ENCODE data around the gene MARCKSL1. TPM values are rescaled to one million over a fixed set of nuclear protein-coding genes. Genes with fewer than 3 reads are reported as not detected.

Gene MARCKSL1
- total RNA-seq, 1 donor from 2014 or later: 465 TPM

DNA sequence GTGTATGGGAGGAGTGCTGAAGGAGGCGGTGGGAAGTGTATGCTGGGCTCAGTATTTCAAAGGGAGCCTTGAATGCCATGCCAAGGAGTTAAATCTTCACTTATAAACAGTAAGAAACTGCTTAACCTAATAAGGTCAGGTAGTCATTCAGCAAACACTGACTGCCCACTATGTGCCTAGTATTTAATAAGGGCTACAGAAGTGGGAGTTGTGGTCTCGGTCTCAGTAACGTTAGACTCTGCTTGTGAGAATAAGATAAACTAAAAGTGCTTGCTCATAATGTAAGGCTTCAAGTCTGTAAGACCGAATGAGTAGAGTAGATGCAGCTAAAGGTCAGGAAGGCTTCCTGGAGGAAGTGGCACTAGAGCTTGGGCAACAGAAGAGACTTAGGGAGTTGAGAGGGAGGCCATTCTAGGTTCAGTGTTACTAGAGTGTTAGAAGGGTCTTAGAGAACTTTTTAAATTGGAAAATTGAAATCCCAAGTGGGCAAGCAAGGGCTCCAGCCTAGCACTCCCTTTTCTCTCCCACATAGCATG lies 6.0 kb downstream of the MARCKSL1 start:
- H3K9me3 Mint-ChIP-seq: no peaks in the 10 kb centered on the region
- no peaks in the 10 kb centered on the region for H3K27me3 Mint-ChIP-seq
- H3K36me3 Mint-ChIP-seq: peaks cover 58% of the 10 kb centered on the region
- TF ChIP-seq, protein P1, sequence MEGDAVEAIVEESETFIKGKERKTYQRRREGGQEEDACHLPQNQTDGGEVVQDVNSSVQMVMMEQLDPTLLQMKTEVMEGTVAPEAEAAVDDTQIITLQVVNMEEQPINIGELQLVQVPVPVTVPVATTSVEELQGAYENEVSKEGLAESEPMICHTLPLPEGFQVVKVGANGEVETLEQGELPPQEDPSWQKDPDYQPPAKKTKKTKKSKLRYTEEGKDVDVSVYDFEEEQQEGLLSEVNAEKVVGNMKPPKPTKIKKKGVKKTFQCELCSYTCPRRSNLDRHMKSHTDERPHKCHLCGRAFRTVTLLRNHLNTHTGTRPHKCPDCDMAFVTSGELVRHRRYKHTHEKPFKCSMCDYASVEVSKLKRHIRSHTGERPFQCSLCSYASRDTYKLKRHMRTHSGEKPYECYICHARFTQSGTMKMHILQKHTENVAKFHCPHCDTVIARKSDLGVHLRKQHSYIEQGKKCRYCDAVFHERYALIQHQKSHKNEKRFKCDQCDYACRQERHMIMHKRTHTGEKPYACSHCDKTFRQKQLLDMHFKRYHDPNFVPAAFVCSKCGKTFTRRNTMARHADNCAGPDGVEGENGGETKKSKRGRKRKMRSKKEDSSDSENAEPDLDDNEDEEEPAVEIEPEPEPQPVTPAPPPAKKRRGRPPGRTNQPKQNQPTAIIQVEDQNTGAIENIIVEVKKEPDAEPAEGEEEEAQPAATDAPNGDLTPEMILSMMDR (conservative IDR thresholded peaks at IDR 0.05): no peak
- no peak overlapping the region for H3K27ac Mint-ChIP-seq
- no peak for DNase-seq (ENCODE audit: extremely low spot score, unreplicated experiment)
- no peak overlapping the region for H3K4me3 Mint-ChIP-seq
- peaks cover 31% of the 10 kb centered on the region for H3K4me1 Mint-ChIP-seq (ENCODE audit: unreplicated experiment)

DNA sequence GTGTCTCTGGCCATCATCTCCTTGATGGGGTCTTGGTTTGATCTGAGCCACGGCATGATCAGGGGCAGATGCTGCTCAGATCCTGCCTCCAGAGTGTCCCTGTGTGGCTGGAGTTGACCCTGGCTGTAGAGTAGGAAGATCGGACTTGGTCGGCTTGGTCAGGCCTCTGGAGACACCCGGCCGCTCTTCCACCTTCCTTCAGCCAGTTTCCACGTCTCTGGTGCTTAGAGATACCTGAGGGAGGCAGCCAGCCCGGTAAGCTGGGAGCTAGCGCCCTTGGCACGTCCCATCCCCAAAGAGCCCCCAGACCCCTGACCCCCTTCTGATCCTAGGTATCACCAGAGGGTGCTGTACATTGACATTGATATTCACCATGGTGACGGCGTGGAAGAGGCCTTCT lies 8.8 kb downstream of the MARCKSL1 start:
- no peak overlapping the region for H3K27ac Mint-ChIP-seq
- H3K4me1 Mint-ChIP-seq (ENCODE audit: unreplicated experiment): peaks cover 12% of the 10 kb centered on the region
- H3K27me3 Mint-ChIP-seq: no peaks in the 10 kb centered on the region
- no peaks in the 10 kb centered on the region for H3K9me3 Mint-ChIP-seq
- H3K36me3 Mint-ChIP-seq: peaks cover 45% of the 10 kb centered on the region
- no peak for DNase-seq (ENCODE audit: extremely low spot score, unreplicated experiment)
- TF ChIP-seq, protein P1 (conservative IDR thresholded peaks at IDR 0.05): no peak
- H3K4me3 Mint-ChIP-seq: no peak overlapping the region

DNA sequence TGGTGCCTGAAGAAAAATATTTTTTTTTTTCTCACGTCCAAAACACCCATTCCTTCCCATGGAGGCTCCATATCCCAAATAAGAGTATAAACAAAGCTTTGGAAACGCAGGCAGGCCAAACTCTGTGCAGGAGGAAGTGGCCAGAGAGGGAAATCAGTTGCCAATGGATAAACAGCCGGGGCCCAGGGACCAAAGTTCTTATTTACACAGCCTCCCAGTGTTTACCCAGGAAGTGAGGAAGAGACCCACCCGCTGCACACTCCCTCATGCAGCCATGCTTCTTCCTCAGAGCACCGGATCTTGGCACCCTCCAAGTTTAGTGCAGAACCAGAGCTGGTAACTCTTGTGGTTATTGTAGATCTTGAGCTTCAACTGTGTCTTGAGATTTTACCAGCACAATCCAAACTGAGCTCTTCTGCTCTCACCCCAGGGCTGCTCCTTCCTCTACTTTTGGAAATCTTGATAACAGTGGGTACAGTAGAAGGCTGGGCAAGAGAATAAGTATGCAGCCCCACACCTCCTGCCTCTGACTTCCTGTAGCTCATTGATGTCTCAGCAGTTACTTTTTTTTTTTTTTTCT lies 14.2 kb downstream of the MARCKSL1 start:
- DNase-seq (ENCODE audit: extremely low spot score, unreplicated experiment): no peak
- H3K27ac Mint-ChIP-seq: peak overlapping the region; percentile 64
- no peak overlapping the region for H3K4me3 Mint-ChIP-seq
- H3K27me3 Mint-ChIP-seq: no peaks in the 10 kb centered on the region
- H3K4me1 Mint-ChIP-seq (ENCODE audit: unreplicated experiment): no peaks in the 10 kb centered on the region
- peaks cover 12% of the 10 kb centered on the region for H3K36me3 Mint-ChIP-seq
- no peaks in the 10 kb centered on the region for H3K9me3 Mint-ChIP-seq
- TF ChIP-seq, protein P1 (conservative IDR thresholded peaks at IDR 0.05): no peak

DNA sequence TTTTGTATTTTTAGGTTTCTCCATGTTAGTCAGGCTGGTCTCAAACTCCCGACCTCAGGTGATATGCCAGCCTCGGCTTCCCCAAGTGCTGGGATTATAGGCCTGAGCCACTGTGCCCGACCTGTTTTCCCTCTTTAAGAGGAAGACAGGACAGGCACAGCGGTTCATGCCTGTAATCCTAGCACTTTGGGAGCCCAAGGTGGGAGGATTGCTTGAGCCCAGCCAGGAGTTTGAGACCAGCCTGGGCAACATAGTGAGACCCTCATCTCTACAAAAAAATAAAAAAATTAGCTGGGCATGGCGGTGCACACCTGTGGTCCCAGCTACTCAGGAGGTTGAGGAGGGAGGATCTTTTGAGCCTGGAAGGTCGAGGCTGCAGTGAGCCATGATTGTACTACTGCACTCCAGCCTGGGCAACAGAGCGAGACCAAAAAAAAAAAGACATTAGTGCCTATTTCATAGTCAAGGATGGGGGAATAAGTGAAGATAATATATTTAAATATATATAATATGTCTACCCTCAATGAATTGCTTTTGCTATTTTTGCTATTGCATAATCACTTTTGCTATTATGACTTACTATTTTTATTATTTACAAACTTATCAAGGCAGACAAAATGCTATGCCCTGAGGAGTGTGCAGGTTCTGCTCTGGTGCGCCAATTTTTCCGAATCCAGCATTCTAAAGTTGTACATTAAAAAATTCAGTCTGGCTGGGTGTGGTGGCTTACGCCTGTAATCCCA lies 17.7 kb downstream of the MARCKSL1 start:
- Mint-ChIP-seq H3K27ac (no peak overlapping the region), H3K36me3 (peaks cover 7% of the 10 kb centered on the region), H3K4me1 (ENCODE audit: unreplicated experiment) (peaks cover 3% of the 10 kb centered on the region), H3K27me3 (no peaks in the 10 kb centered on the region), H3K4me3 (no peak overlapping the region), H3K9me3 (no peaks in the 10 kb centered on the region)
- no peak for DNase-seq (ENCODE audit: extremely low spot score, unreplicated experiment)
- TF ChIP-seq, protein P1 (conservative IDR thresholded peaks at IDR 0.05): no peak

DNA sequence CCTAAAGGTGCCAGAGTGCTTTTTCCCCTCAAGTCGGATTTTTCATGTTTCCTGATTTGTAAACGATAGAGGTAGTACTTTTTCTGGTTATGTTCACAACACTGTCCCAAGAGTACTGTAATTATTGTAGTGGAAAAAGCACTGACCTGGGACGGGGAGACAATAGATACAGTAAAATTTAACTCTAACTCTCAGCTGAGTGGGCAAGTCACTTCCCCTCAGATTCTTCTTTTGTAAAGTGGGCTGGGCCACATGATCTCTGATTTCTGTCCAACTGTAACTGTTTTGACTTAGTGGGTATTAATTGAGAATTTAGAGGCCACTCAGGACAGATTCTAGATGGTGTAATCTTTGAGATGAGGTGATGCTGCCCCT lies 19.1 kb downstream of the MARCKSL1 start:
- no peak overlapping the region for H3K27ac Mint-ChIP-seq
- H3K9me3 Mint-ChIP-seq: no peaks in the 10 kb centered on the region
- no peaks in the 10 kb centered on the region for H3K27me3 Mint-ChIP-seq
- H3K4me3 Mint-ChIP-seq: no peak overlapping the region
- H3K4me1 Mint-ChIP-seq (ENCODE audit: unreplicated experiment): peaks cover 3% of the 10 kb centered on the region
- TF ChIP-seq, protein P1 (conservative IDR thresholded peaks at IDR 0.05): no peak
- DNase-seq (ENCODE audit: extremely low spot score, unreplicated experiment): no peak
- peaks cover 7% of the 10 kb centered on the region for H3K36me3 Mint-ChIP-seq

All from type B pancreatic cell (in vitro differentiated cells).